CD4-positive, alpha-beta T cell (primary cell): ENCODE data around the gene ADSS1. TPM values are rescaled to one million over a fixed set of nuclear protein-coding genes. Genes with fewer than 3 reads are reported as not detected.

Source experiments
- ATAC-seq: fragments of 200-7000 bp; cut with Tn5 transposase; one replicate; pipeline ENCODE4 v1.10.0; 2022; ENCODE audit warnings: mild to moderate bottlenecking; ENCODE audit not compliant: poor library complexity
- CTCF ChIA-PET: fragments of 350-600 bp; sonication (Branson Sonifier 250); formaldehyde crosslinking; loops from one replicate; lab custom pipeline; 2021; ENCODE audit warnings: antibody characterized with exemption, inconsistent platforms; lab: Charles Lee
- POLR2A ChIA-PET: fragments of 350-600 bp; sonication (Branson Sonifier 250); formaldehyde crosslinking; loops from one replicate; lab custom pipeline; 2021; ENCODE audit warnings: antibody characterized with exemption, inconsistent platforms; lab: Charles Lee
- DNase-seq, 14 experiments: peaks; one replicate each; pipeline ENCODE4 v3.0.0-alpha.2; 2013 to 2020; ENCODE audit warnings: mixed read lengths in 2 of 14
- H3K27ac ChIP-seq, 2 donors: one replicate each; pipeline versions ENCODE4 v1.5.1 to v1.7.0; 2013; ENCODE audit warnings: low read length in 2 of 2, low read depth in 1 of 2, mild to moderate bottlenecking in 1 of 2
- H3K27me3 ChIP-seq, 2 experiments: 1 replicate in 1 of 2; 2 replicates in 1 of 2; pipeline versions ENCODE4 v1.6.1 to v1.7.0; 2013; ENCODE audit warnings: low read length in 2 of 2, control low read depth in 1 of 2, mild to moderate bottlenecking in 1 of 2, moderate library complexity in 1 of 2; ENCODE audit not compliant: insufficient read depth in 2 of 2, control insufficient read depth in 1 of 2
- H3K36me3 ChIP-seq: one replicate; pipeline ENCODE4 v1.6.1; 2013; ENCODE audit warnings: low read length, control low read depth; ENCODE audit not compliant: insufficient read depth
- H3K4me1 ChIP-seq: one replicate; pipeline ENCODE4 v1.6.1; 2013; ENCODE audit warnings: low read length, control low read depth; ENCODE audit not compliant: insufficient read depth
- H3K4me3 ChIP-seq: one replicate; pipeline ENCODE4 v1.5.1; 2013; ENCODE audit warnings: mild to moderate bottlenecking, low read length, moderate library complexity
- H3K9me3 ChIP-seq, 2 experiments: 1 replicate in 1 of 2; 2 replicates in 1 of 2; pipeline versions ENCODE4 v1.6.1 to v1.7.0; 2013; ENCODE audit warnings: low read length in 2 of 2, mild to moderate bottlenecking in 2 of 2, control low read depth in 1 of 2, moderate library complexity in 1 of 2; ENCODE audit not compliant: control insufficient read depth in 1 of 2, insufficient read depth in 1 of 2
- H3K27ac Mint-ChIP-seq: one replicate; pipeline ENCODE4 v1.8.0; 2020; ENCODE audit warnings: mixed read lengths
- H3K27me3 Mint-ChIP-seq: one replicate; pipeline ENCODE4 v1.8.0; 2021; ENCODE audit warnings: mixed read lengths
- H3K36me3 Mint-ChIP-seq: one replicate; pipeline ENCODE4 v1.8.0; 2021; ENCODE audit warnings: low read depth, mixed read lengths
- H3K4me1 Mint-ChIP-seq: one replicate; pipeline ENCODE4 v1.8.0; 2021; ENCODE audit warnings: low read depth, mixed read lengths
- H3K4me3 Mint-ChIP-seq: one replicate; pipeline ENCODE4 v1.8.0; 2020; ENCODE audit warnings: mild to moderate bottlenecking, mixed read lengths
- H3K9me3 Mint-ChIP-seq: one replicate; pipeline ENCODE4 v1.8.0; 2020; ENCODE audit warnings: mixed read lengths
- intact Hi-C, 2 experiments: fragments of 100-400 bp; cut with DNase I in 1 of 2; cut with micrococcal nuclease in 1 of 2; formaldehyde crosslinking; loops; one replicate each; pipeline versions ENCODE4 v1.15.1 to v1.9.0; 2023 to 2025; cut with DNase I, micrococcal nuclease
- total RNA-seq, 174 experiments: library from RNA in 2 of 174; stranded (reverse) in 2 of 174; gene quantifications; one replicate each; pipeline ENCODE4 v1.2.3 and lab custom pipeline; 2021 to 2026
- TF ChIP-seq, protein P1 (sequence below): fragments of 200-600 bp; IDR thresholded peaks from one replicate; pipeline ENCODE4 v1.8.0; 2022; ENCODE audit warnings: antibody characterized with exemption, mild to moderate bottlenecking

The ADSS1 gene
- total RNA-seq, 2 experiments from 2014 or later, result 2.0 to 2.7 TPM

GRCh38 chr14:104703269-104703668 is 20.8 kb upstream of the ADSS1 start:
- H3K27me3 Mint-ChIP-seq, result no peaks in the 10 kb centered on the region
- CTCF ChIA-PET, result no interaction called here
- Histone ChIP-seq H3K4me1 (peaks cover under 1% of the 10 kb centered on the region), H3K27me3 (no peaks in the 10 kb centered on the region), H3K36me3 (peaks cover 44% of the 10 kb centered on the region), H3K4me3 (no peak overlapping the region), H3K27ac (no peak overlapping the region), H3K9me3 (no peaks in the 10 kb centered on the region)
- no peak for ATAC-seq
- H3K4me1 Mint-ChIP-seq, result peaks cover 3% of the 10 kb centered on the region
- intact Hi-C loops, result no loop called here
- H3K4me3 Mint-ChIP-seq, result no peak overlapping the region
- no peak overlapping the region for H3K27ac Mint-ChIP-seq
- H3K9me3 Mint-ChIP-seq, result no peaks in the 10 kb centered on the region
- DNase-seq, result no peak
- peaks cover 13% of the 10 kb centered on the region for H3K36me3 Mint-ChIP-seq
- TF ChIP-seq, protein P1, sequence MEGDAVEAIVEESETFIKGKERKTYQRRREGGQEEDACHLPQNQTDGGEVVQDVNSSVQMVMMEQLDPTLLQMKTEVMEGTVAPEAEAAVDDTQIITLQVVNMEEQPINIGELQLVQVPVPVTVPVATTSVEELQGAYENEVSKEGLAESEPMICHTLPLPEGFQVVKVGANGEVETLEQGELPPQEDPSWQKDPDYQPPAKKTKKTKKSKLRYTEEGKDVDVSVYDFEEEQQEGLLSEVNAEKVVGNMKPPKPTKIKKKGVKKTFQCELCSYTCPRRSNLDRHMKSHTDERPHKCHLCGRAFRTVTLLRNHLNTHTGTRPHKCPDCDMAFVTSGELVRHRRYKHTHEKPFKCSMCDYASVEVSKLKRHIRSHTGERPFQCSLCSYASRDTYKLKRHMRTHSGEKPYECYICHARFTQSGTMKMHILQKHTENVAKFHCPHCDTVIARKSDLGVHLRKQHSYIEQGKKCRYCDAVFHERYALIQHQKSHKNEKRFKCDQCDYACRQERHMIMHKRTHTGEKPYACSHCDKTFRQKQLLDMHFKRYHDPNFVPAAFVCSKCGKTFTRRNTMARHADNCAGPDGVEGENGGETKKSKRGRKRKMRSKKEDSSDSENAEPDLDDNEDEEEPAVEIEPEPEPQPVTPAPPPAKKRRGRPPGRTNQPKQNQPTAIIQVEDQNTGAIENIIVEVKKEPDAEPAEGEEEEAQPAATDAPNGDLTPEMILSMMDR, result no peak
- POLR2A ChIA-PET, result interaction anchor here (1.2 kb wide), 1 partner anchor 37 kb away, joined by 3 read pairs; no protein-coding TSS in a partner anchor

GRCh38 chr14:104704252-104704651 is 19.8 kb upstream of the ADSS1 start:
- H3K4me1 ChIP-seq, result peaks cover 8% of the 10 kb centered on the region
- Mint-ChIP-seq H3K4me3 (no peak overlapping the region), H3K4me1 (peaks cover 5% of the 10 kb centered on the region), H3K36me3 (peaks cover 20% of the 10 kb centered on the region), H3K27ac (no peak overlapping the region), H3K9me3 (no peaks in the 10 kb centered on the region), H3K27me3 (no peaks in the 10 kb centered on the region)
- H3K27me3 ChIP-seq, result no peaks in the 10 kb centered on the region
- no peaks in the 10 kb centered on the region for H3K9me3 ChIP-seq
- no peak overlapping the region for H3K4me3 ChIP-seq
- H3K36me3 ChIP-seq, result peaks cover 44% of the 10 kb centered on the region
- intact Hi-C loops, result no loop called here
- ChIA-PET CTCF (no interaction called here), POLR2A (no interaction called here)
- no peak overlapping the region for H3K27ac ChIP-seq
- TF ChIP-seq, protein P1, result no peak
- no peak for ATAC-seq
- no peak for DNase-seq

- no peak for ATAC-seq
- Mint-ChIP-seq H3K4me3 (no peak overlapping the region), H3K4me1 (peaks cover 5% of the 10 kb centered on the region), H3K27ac (no peak overlapping the region), H3K9me3 (no peaks in the 10 kb centered on the region), H3K36me3 (peaks cover 23% of the 10 kb centered on the region), H3K27me3 (no peaks in the 10 kb centered on the region)
- no peak overlapping the region for H3K4me3 ChIP-seq
- TF ChIP-seq, protein P1, result no peak
- H3K36me3 ChIP-seq, result peaks cover 46% of the 10 kb centered on the region
- H3K4me1 ChIP-seq, result peaks cover 8% of the 10 kb centered on the region
- DNase-seq, result no peak
- intact Hi-C loops, result loop anchor here in 1 of 2 experiments (5.0 kb wide), 1 partner anchor 568 kb away; the partner anchor contains the start of gene KIF26A
- H3K27ac ChIP-seq, result peak overlapping the region in 1 of 2 donors; percentile 7
- H3K27me3 ChIP-seq, result no peaks in the 10 kb centered on the region
- H3K9me3 ChIP-seq, result no peaks in the 10 kb centered on the region
- ChIA-PET CTCF (no interaction called here), POLR2A (no interaction called here)
Measured at GRCh38 chr14:104705340-104706047, 18.5 kb upstream of the ADSS1 start.
